ENCODE data around the gene PLEKHA8. TPM values are rescaled to one million over a fixed set of nuclear protein-coding genes. Genes with fewer than 3 reads are reported as not detected.
A peak's percentile ranks its signal among the peaks of the same experiment; 100 is the strongest.

Gene PLEKHA8
- total RNA-seq, 4 donors from 2014 or later = 9.0 to 23.4 (median 13.0) TPM

GRCh38 chr7:30136743-30137485, 108.7 kb downstream of the PLEKHA8 start:
- peaks cover 0 to 64% (median 13%) of the 10 kb centered on the region in 4 donors for H3K4me1 ChIP-seq
- no peaks in the 10 kb centered on the region for H3K27me3 ChIP-seq
- 58 to 71% methylated on average over 7 of the region's 7 CpGs for WGBS, 2 donors
- no peaks in the 10 kb centered on the region for H3K36me3 ChIP-seq
- H3K9me3 ChIP-seq = no peaks in the 10 kb centered on the region
- peak overlapping the region; percentile 83 to 98 (median 94) for H3K27ac ChIP-seq
- peak overlapping the region; percentile 78 to 94 (median 87) for H3K4me3 ChIP-seq
- DNase-seq (ENCODE audit: low spot score in 2 of 2) = no peak
- TF ChIP-seq EP300 (IDR thresholded peaks at IDR 0.05) (no peak), POLR2A (IDR thresholded peaks at IDR 0.05) (peak in 1 of 2 donors; percentile 16)

GRCh38 chr7:30139836-30140384, 111.7 kb downstream of the PLEKHA8 start:
- Histone ChIP-seq H3K27me3 (no peaks in the 10 kb centered on the region), H3K36me3 (no peaks in the 10 kb centered on the region), H3K27ac (peak overlapping the region; percentile 20 to 98 (median 40)), H3K4me3 (no peak overlapping the region), H3K4me1 (peaks cover 0 to 86% (median 24%) of the 10 kb centered on the region in 4 donors), H3K9me3 (no peaks in the 10 kb centered on the region)
- 51 to 56% methylated on average over 4 of the region's 4 CpGs for WGBS, 2 donors
- TF ChIP-seq CTCF (IDR thresholded peaks at IDR 0.05) = no peak
- no peak for TF ChIP-seq POLR2A (IDR thresholded peaks at IDR 0.05)
- no peak for TF ChIP-seq EP300 (IDR thresholded peaks at IDR 0.05)
- no peak for DNase-seq (ENCODE audit: low spot score in 2 of 2)

- Histone ChIP-seq H3K4me3 (no peak overlapping the region), H3K27ac (peak overlapping the region in 2 of 4 donors; percentile 43 to 98), H3K9me3 (no peaks in the 10 kb centered on the region), H3K4me1 (peaks cover 0 to 91% (median 25%) of the 10 kb centered on the region in 4 donors), H3K36me3 (no peaks in the 10 kb centered on the region), H3K27me3 (no peaks in the 10 kb centered on the region)
- DNase-seq (ENCODE audit: low spot score in 2 of 2) = no peak
- no peak for TF ChIP-seq POLR2A (IDR thresholded peaks at IDR 0.05)
- no peak for TF ChIP-seq EP300 (IDR thresholded peaks at IDR 0.05)
- TF ChIP-seq CTCF (IDR thresholded peaks at IDR 0.05) = no peak
- 83 to 86% methylated on average over 3 of the region's 3 CpGs for WGBS, 2 donors
Observed at GRCh38 chr7:30140456-30140855, 112.2 kb downstream of the PLEKHA8 start.

- Histone ChIP-seq H3K27ac (peak overlapping the region; percentile 52 to 98 (median 66)), H3K4me1 (peaks cover 0 to 97% (median 29%) of the 10 kb centered on the region in 4 donors), H3K27me3 (no peaks in the 10 kb centered on the region), H3K4me3 (no peak overlapping the region), H3K9me3 (no peaks in the 10 kb centered on the region), H3K36me3 (no peaks in the 10 kb centered on the region)
- TF ChIP-seq CTCF (IDR thresholded peaks at IDR 0.05) = no peak
- TF ChIP-seq POLR2A (IDR thresholded peaks at IDR 0.05) = peak in 1 of 2 donors; percentile 34
- peak in 1 of 2 donors; percentile 74 for TF ChIP-seq EP300 (IDR thresholded peaks at IDR 0.05)
- 55 to 56% methylated on average over 9 of the region's 9 CpGs for WGBS, 2 donors
- peak in 1 of 2 donors; percentile 33 for DNase-seq (ENCODE audit: low spot score in 2 of 2)
Observed at GRCh38 chr7:30142710-30143109, 114.5 kb downstream of the PLEKHA8 start.

- H3K27ac ChIP-seq = peak overlapping the region in 3 of 4 donors; percentile 52 to 98 (median 79)
- TF ChIP-seq EP300 (IDR thresholded peaks at IDR 0.05) (no peak), POLR2A (IDR thresholded peaks at IDR 0.05) (no peak), CTCF (IDR thresholded peaks at IDR 0.05) (no peak)
Observed at GRCh38 chr7:30143748-30144251, 115.6 kb downstream of the PLEKHA8 start.

More at GRCh38 chr7:30143748-30144251, 115.6 kb downstream of the PLEKHA8 start:
- Histone ChIP-seq H3K4me1 (peaks cover 0 to 89% (median 29%) of the 10 kb centered on the region in 4 donors), H3K9me3 (no peaks in the 10 kb centered on the region), H3K36me3 (peaks cover 0 to 7% (median 0%) of the 10 kb centered on the region in 3 donors), H3K4me3 (no peak overlapping the region), H3K27me3 (no peaks in the 10 kb centered on the region)
- DNase-seq (ENCODE audit: low spot score in 2 of 2) = no peak
- 92 to 100% methylated on average over 1 of the region's 1 CpG for WGBS, 2 donors

Measured in tibial nerve (tissue), 4 donors.